K562 (cell line): Measurements from ENCODE around the gene CHST2. TPM values are rescaled to one million over a fixed set of nuclear protein-coding genes. Genes with fewer than 3 reads are reported as not detected.

Experiments
- ATAC-seq: fragments of 200-7000 bp; cut with Tn5 transposase; 3 replicates; pipeline ENCODE4 v1.9.1; 2020; ENCODE audit warnings: moderate library complexity
- BruUV-seq: library from RNA; stranded (reverse); fragments of 400-500 nt; replicated peaks from 2 replicates; lab custom pipeline; 2021; lab: Mats Ljungman, UMichigan
- CTCF ChIA-PET: fragments of 300-600 bp; formaldehyde crosslinking; extraction: SDS; loops from one replicate; lab custom pipeline; 2021; ENCODE audit warnings: low intra/inter-chr PET ratio; lab: Yijun Ruan, JAX
- POLR2A ChIA-PET: fragments of 300-600, 350-650 bp; sonication (Branson Sonifier 250); formaldehyde crosslinking; extraction: SDS; loops from one replicate; lab custom pipeline; 2021; ENCODE audit warnings: antibody characterized with exemption, inconsistent platforms; lab: Yijun Ruan, JAX
- DNase-seq, 4 experiments: peaks; one replicate each; pipeline versions ENCODE4 v3.0.0 to v3.0.0-alpha.2; 2011 to 2018; ENCODE audit warnings: low spot score in 3 of 4, mixed read lengths in 3 of 4; ENCODE audit errors: extremely low read depth in 1 of 4
- FAIRE-seq: peaks from 2 replicates; lab custom pipeline; 2011; peaks lifted over from hg19 to GRCh38; lab: Jason Lieb, UNC
- H2AFZ ChIP-seq: 2 replicates; pipeline ENCODE4 v1.6.0; 2011; ENCODE audit warnings: low read depth, low read length, control low read depth, inconsistent platforms
- H3K27ac ChIP-seq: fragments of 200-600 bp; 3 replicates; pipeline ENCODE4 v1.8.0; 2011; ENCODE audit warnings: low read depth, mild to moderate bottlenecking, control low read depth, inconsistent platforms, low read length, moderate library complexity, mixed read lengths; ENCODE audit errors: extremely low read depth
- H3K27me3 ChIP-seq, 2 experiments: fragments of 300-600 bp in 1 of 2; 2 replicates in 1 of 2; 3 replicates in 1 of 2; pipeline versions ENCODE4 v1.6.0 to v1.8.0; 2011; ENCODE audit warnings: inconsistent platforms in 2 of 2, low read length in 2 of 2, mild to moderate bottlenecking in 1 of 2, mixed read lengths in 1 of 2, moderate library complexity in 1 of 2; ENCODE audit not compliant: control insufficient read depth in 2 of 2, insufficient read depth in 2 of 2
- H3K36me3 ChIP-seq: fragments of 300-600 bp; 3 replicates; pipeline ENCODE4 v1.8.0; 2011; ENCODE audit warnings: mild to moderate bottlenecking, low read length, inconsistent platforms; ENCODE audit not compliant: control insufficient read depth, insufficient read depth
- H3K4me1 ChIP-seq, 2 experiments: fragments of 200-600 bp in 1 of 2; replicated peaks in 1 of 2; 2 replicates in 1 of 2; 3 replicates in 1 of 2; pipeline versions ENCODE4 v1.5.1 to v1.8.0; 2011; ENCODE audit warnings: inconsistent platforms in 2 of 2, low read length in 2 of 2, mild to moderate bottlenecking in 1 of 2, mixed read lengths in 1 of 2, moderate library complexity in 1 of 2; ENCODE audit not compliant: control insufficient read depth in 2 of 2, insufficient read depth in 2 of 2
- H3K4me2 ChIP-seq: 2 replicates; pipeline ENCODE4 v1.6.1; 2011; ENCODE audit warnings: low read length, control low read depth, inconsistent platforms, mixed read lengths; ENCODE audit not compliant: insufficient read depth
- H3K4me3 ChIP-seq: fragments of 200-600 bp; sonication (generic), shearing (Covaris generic); 2 replicates; pipeline ENCODE4 v1.5.1; 2016; ENCODE audit warnings: control low read depth, inconsistent platforms
- H3K79me2 ChIP-seq: fragments of 200-600 bp; 3 replicates; pipeline ENCODE4 v1.8.0; 2011; ENCODE audit warnings: low read length, inconsistent platforms; ENCODE audit not compliant: control insufficient read depth, insufficient read depth
- H3K9ac ChIP-seq, 2 experiments: 2 replicates each; pipeline versions ENCODE4 v1.6.0 to v1.6.1; 2011; ENCODE audit warnings: low read depth in 2 of 2, low read length in 2 of 2, control low read depth in 1 of 2, inconsistent platforms in 1 of 2, mild to moderate bottlenecking in 1 of 2, mixed read lengths in 1 of 2; ENCODE audit not compliant: insufficient read depth in 1 of 2
- H3K9me1 ChIP-seq: one replicate; pipeline ENCODE4 v1.6.0; 2011; ENCODE audit warnings: inconsistent platforms, mild to moderate bottlenecking, low read length, moderate library complexity; ENCODE audit not compliant: control insufficient read depth, insufficient read depth
- H3K9me3 ChIP-seq: replicated peaks from 2 replicates; pipeline ENCODE4 v1.5.1; 2011; ENCODE audit warnings: low read depth, low read length, inconsistent platforms; ENCODE audit not compliant: control insufficient read depth, insufficient read depth
- H4K20me1 ChIP-seq: replicated peaks from 2 replicates; pipeline ENCODE4 v1.6.1; 2011; ENCODE audit warnings: low read length, inconsistent platforms, mixed read lengths; ENCODE audit not compliant: control insufficient read depth, insufficient read depth
- CEBPB ChIP-seq: fragments of 450-650 bp; IDR thresholded peaks from 2 replicates; pipeline ENCODE4 v1.6.1; 2016; ENCODE audit warnings: missing genetic modification characterization, missing compliant biosample characterization
- CEBPG ChIP-seq, 3 experiments: fragments of 200-800 bp in 1 of 3; sonication (Bioruptor generic) in 1 of 3; sonication (generic) in 1 of 3; formaldehyde crosslinking in 1 of 3; IDR thresholded peaks in 2 of 3; conservative IDR thresholded peaks in 1 of 3; 2 replicates each; pipeline versions ENCODE4 v1.6.1 to v1.8.0; 2016 to 2022; ENCODE audit warnings: missing compliant biosample characterization in 2 of 3, missing genetic modification characterization in 2 of 3, mild to moderate bottlenecking in 1 of 3, missing genetic modification reagents in 1 of 3
- KDM2B ChIP-seq: fragments of 250-450 bp; sonication (Bioruptor Pico); IDR thresholded peaks from 2 replicates; pipeline ENCODE4 v1.8.0; 2021; ENCODE audit warnings: mild to moderate bottlenecking, moderate library complexity
- NFE2L1 ChIP-seq: fragments of 450-650 bp; IDR thresholded peaks from 2 replicates; pipeline ENCODE4 v1.6.1; 2016; ENCODE audit warnings: missing genetic modification characterization, low read depth, mild to moderate bottlenecking, missing compliant biosample characterization, moderate library complexity, borderline replicate concordance
- NR2C1 ChIP-seq, 2 experiments: fragments of 450-650 bp; IDR thresholded peaks; 2 replicates each; pipeline ENCODE4 v1.6.1; 2017; ENCODE audit warnings: mild to moderate bottlenecking in 2 of 2, antibody characterized with exemption in 1 of 2, inconsistent platforms in 1 of 2, missing compliant biosample characterization in 1 of 2, missing genetic modification characterization in 1 of 2
- TEAD4 ChIP-seq, 2 experiments: sonication (generic) in 1 of 2; formaldehyde crosslinking in 1 of 2; IDR thresholded peaks; 2 replicates each; pipeline versions ENCODE4 v1.6.1 to v1.8.0; 2012 to 2022; ENCODE audit warnings: borderline replicate concordance in 1 of 2, inconsistent platforms in 1 of 2, low read length in 1 of 2, mild to moderate bottlenecking in 1 of 2, missing genetic modification reagents in 1 of 2
- WGBS: fragments of 100-300 bp; shearing (Covaris generic); methylation state at CpG from one replicate; pipeline ENCODE4 v1.1.6; 2016; ENCODE audit warnings: low coverage, mixed read lengths; ENCODE audit not compliant: insufficient coverage; ENCODE audit errors: missing lambda C conversion rate; 5-methylcytosine and 5-hydroxymethylcytosine counted together
- in situ Hi-C: fragments of 300-500 bp; cut with MboI; formaldehyde crosslinking; loops from 4 replicates; pipeline ENCODE4 v1.15.0; 2018; ENCODE audit warnings: inconsistent platforms, mixed read lengths
- intact Hi-C: fragments of 100-400 bp; cut with micrococcal nuclease; formaldehyde crosslinking; loops from 2 replicates; pipeline ENCODE4 v1.14.2; 2022
- polyA plus RNA-seq, 8 experiments: library from polyadenylated mRNA; depleted of rRNA in 4 of 8; stranded (reverse) in 5 of 8; unstranded in 3 of 8; fragments of >200 nt; fragmentation: Nextera tagmentation in 2 of 8; fragmentation: Illumina TruSeq in 1 of 8; extraction: Ambion mirVana in 2 of 8; extraction: Trizol in 1 of 8; gene quantifications; 2 replicates each; pipeline versions ENCODE4 v1.2.1 to v1.2.3, GENCODE V29; 2011 to 2014; ENCODE audit warnings: inconsistent platforms in 1 of 8, missing spikeins in 1 of 8
- total RNA-seq, 7 experiments: library from RNA; depleted of rRNA in 6 of 7; stranded (reverse); fragments of >200 nt in 6 of 7; fragmentation: Illumina TruSeq in 2 of 7; extraction: Trizol in 2 of 7; gene quantifications; 2 replicates each; pipeline versions ENCODE4 v1.2.1 to v1.2.3, GENCODE V29; 2011 to 2021; ENCODE audit warnings: low replicate concordance in 1 of 7
- TF ChIP-seq, protein P1 (sequence below): sonication (generic); IDR thresholded peaks from 2 replicates; pipeline ENCODE4 v1.6.1; 2016
- TF ChIP-seq, protein P2 (sequence below): fragments of 250-450 bp; sonication (Bioruptor Pico); IDR thresholded peaks from 2 replicates; pipeline ENCODE4 v1.5.0; 2021; ENCODE audit warnings: mild to moderate bottlenecking, moderate library complexity
- TF ChIP-seq, protein P3 (sequence below), 2 experiments: IDR thresholded peaks; 2 replicates each; pipeline ENCODE4 v1.6.1; 2011; ENCODE audit warnings: borderline replicate concordance in 1 of 2, control low read depth in 1 of 2, low read depth in 1 of 2, low read length in 1 of 2, mild to moderate bottlenecking in 1 of 2, mixed read lengths in 1 of 2, moderate library complexity in 1 of 2; ENCODE audit not compliant: insufficient read depth in 1 of 2, insufficient read length in 1 of 2, poor library complexity in 1 of 2, severe bottlenecking in 1 of 2; ENCODE audit errors: extremely low read depth in 1 of 2

Gene CHST2
- total and polyA plus RNA-seq, 9 of the 15 experiments (the other 6 are each of a cell fraction or from before 2014, with no cell fraction given) = 3.4 to 60.3 (median 13.9) TPM

DNA sequence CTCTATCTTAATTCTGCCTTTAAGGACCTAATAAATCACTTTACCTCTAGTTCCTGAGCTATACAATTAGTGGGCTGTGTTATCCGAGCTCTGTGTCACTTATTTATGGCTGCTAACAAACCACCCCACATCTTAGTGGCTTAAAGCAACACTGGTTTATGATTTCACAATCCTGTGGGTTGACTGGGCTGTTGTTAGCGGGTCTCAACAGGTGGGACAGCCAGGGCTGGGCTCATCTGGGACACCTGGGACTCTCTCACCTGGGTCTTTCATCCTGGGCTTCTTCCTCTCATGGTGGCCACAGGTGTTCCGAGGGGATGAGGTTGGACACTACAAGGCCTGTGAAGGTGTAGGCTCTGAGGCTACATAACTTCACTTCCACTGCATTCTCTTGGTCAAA, 35.8 kb upstream of the CHST2 start:
- Histone ChIP-seq H2AFZ (peak overlapping the region; percentile 53; the same call in 1 of the 2 replicates), H3K27ac (peak overlapping the region; percentile 68; the same call in 2 of the 3 replicates), H3K79me2 (no peaks in the 10 kb centered on the region), H3K9ac (0 out of 4 replicates have a peak overlapping the region, but pooled peaks of 1 of the 2 experiments have one; percentile 21), H3K4me1 (peaks cover 28 to 41% of the 10 kb centered on the region in 2 experiments; a peak in 4 of 5 replicates), H3K4me2 (no peak overlapping the region), H3K27me3 (no peaks in the 10 kb centered on the region), H3K4me3 (no peak overlapping the region), H4K20me1 (no peaks in the 10 kb centered on the region)
- no peak for FAIRE-seq
- in situ Hi-C loops = no loop called here
- no peak for ATAC-seq
- POLR2A ChIA-PET = interaction anchor here (0.9 kb wide), 1 partner anchor 9 kb away, joined by 3 read pairs; no protein-coding TSS in a partner anchor
- intact Hi-C loops = loop anchor here (2.0 kb wide), 1 partner anchor 35 kb away; the partner anchor contains the start of gene CHST2
- CTCF ChIA-PET = no interaction called here
- TF ChIP-seq, protein P1, sequence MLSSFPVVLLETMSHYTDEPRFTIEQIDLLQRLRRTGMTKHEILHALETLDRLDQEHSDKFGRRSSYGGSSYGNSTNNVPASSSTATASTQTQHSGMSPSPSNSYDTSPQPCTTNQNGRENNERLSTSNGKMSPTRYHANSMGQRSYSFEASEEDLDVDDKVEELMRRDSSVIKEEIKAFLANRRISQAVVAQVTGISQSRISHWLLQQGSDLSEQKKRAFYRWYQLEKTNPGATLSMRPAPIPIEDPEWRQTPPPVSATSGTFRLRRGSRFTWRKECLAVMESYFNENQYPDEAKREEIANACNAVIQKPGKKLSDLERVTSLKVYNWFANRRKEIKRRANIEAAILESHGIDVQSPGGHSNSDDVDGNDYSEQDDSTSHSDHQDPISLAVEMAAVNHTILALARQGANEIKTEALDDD = no peak
- TF ChIP-seq NR2C1 (IDR thresholded peaks at IDR 0.05) = no peak
- peak; percentile 14; the same call in 1 of the 2 replicates for TF ChIP-seq NR2C1 (tag; IDR thresholded peaks at IDR 0.05)
- TF ChIP-seq KDM2B (CRISPR knock-in tag) = no peak
- no peak for TF ChIP-seq NFE2L1 (tag)
- peak; percentile 44; the same call in 1 of the 2 replicates for TF ChIP-seq CEBPG (CRISPR knock-in tag; IDR thresholded peaks at IDR 0.05)
- peak; percentile 23 to 63; a peak in 2 of 4 replicates for TF ChIP-seq CEBPG (tag; conservative IDR thresholded peaks at IDR 0.05 in 1 of 2, IDR thresholded peaks at IDR 0.05 in 1 of 2)
- TF ChIP-seq CEBPB = peak; percentile 83
- TF ChIP-seq TEAD4 (IDR thresholded peaks at IDR 0.05; ENCODE audit: low read length) = 0 out of 2 replicates have a peak, but pooled peaks have one; percentile 7
- TF ChIP-seq TEAD4 (CRISPR knock-in tag; IDR thresholded peaks at IDR 0.05; ENCODE audit: borderline replicate concordance) = no peak
- TF ChIP-seq, protein P2, sequence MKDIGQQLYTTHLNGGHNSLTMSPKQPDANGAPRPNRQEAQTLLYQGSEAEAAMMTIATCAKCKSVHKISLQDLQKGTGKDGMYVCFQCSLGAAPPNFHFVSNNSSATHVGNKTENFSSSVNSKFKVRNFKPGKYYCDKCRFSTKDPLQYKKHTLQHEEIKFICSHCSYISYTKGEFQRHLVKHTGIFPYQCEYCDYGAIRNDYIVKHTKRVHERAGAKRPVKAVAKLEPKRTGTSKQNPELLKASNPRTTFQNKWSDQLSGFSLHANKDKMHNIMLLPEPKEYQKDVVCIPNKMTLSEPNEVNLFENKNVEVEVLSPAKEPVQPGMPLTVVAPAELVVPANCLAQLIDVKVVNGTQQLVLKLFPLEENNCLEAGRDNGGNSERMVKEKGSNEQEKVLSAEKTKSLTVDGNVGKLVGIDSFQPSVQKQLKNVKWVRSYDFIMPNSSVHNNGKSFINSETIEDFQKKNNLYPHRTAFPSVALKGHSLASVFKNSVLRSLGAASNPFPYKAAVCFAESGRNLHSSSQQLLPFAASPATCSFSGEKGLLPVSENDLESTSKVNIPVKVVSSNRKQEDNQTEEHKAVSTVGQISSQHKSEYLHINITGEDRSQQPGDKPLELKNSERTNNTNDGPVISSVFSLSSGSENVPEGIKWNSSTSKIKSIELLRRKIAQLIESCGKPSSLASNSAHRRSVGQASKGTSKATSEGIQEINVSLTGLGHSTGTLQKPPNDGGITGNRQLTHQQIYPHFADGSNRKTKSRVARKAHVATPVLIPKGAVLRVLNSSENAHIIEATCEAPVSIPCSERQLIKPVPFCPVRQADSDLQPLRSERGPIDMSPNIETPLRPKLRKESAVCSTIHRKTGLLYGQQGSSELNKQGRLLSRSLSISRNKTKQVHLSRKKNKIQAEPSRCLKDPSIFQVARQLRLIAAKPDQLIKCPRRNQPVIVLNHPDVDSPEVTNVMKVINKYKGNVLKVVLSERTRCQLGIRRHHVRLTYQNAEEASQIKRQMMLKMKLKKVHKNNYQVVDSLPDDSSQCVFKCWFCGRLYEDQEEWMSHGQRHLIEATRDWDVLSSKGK = no peak
- TF ChIP-seq, protein P3, sequence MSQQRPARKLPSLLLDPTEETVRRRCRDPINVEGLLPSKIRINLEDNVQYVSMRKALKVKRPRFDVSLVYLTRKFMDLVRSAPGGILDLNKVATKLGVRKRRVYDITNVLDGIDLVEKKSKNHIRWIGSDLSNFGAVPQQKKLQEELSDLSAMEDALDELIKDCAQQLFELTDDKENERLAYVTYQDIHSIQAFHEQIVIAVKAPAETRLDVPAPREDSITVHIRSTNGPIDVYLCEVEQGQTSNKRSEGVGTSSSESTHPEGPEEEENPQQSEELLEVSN (IDR thresholded peaks at IDR 0.05; ENCODE audit: borderline replicate concordance in 1 of 2, extremely low read depth in 1 of 2, insufficient read depth in 1 of 2, insufficient read length in 1 of 2, low read depth in 1 of 2, low read length in 1 of 2, poor library complexity in 1 of 2, severe bottlenecking in 1 of 2) = no peak
- TF ChIP-seq, all 486 proteins: peak for 4
- H3K36me3 ChIP-seq = no peaks in the 10 kb centered on the region
- BruUV-seq = no TSS peak
- H3K9me3 ChIP-seq = no peaks in the 10 kb centered on the region
- 73% methylated on average over 3 of the region's 3 CpGs for WGBS
- no peak for DNase-seq
- H3K9me1 ChIP-seq = no peaks in the 10 kb centered on the region
